Cardiac muscle cell (in vitro differentiated cells and primary cell): ENCODE data around the gene COL18A1. TPM values are rescaled to one million over a fixed set of nuclear protein-coding genes. Genes with fewer than 3 reads are reported as not detected.

Source experiments
- DNase-seq, 2 donors: peaks; one replicate each; pipeline versions ENCODE4 v3.0.0 to v3.0.0-alpha.2; 2010 to 2017; ENCODE audit warnings: low read depth in 1 of 2, low spot score in 1 of 2
- H3K27ac ChIP-seq: fragments of 200-600 bp; sonication (generic); 2 replicates; pipeline ENCODE4 v1.5.1; 2016
- H3K27me3 ChIP-seq: fragments of 200-600 bp; sonication (generic); 2 replicates; pipeline ENCODE4 v1.6.0; 2016; ENCODE audit warnings: control low read depth
- H3K36me3 ChIP-seq: fragments of 200-600 bp; sonication (generic); 2 replicates; pipeline ENCODE4 v1.5.1; 2016; ENCODE audit warnings: control low read depth
- H3K4me1 ChIP-seq: fragments of 200-600 bp; sonication (generic); 2 replicates; pipeline ENCODE4 v1.8.1; 2017; ENCODE audit warnings: low read depth, mild to moderate bottlenecking, mixed run types
- H3K4me3 ChIP-seq: fragments of 200-600 bp; sonication (generic); 2 replicates; pipeline ENCODE4 v1.5.1; 2016; ENCODE audit warnings: mild to moderate bottlenecking
- H3K9me3 ChIP-seq: fragments of 200-600 bp; sonication (generic); 2 replicates; pipeline ENCODE4 v1.5.1; 2017; ENCODE audit warnings: low read depth, mild to moderate bottlenecking, control low read depth
- polyA plus RNA-seq: library from polyadenylated mRNA; unstranded; fragments of >200 nt; fragmentation: Nextera tagmentation; extraction: Ambion mirVana; gene quantifications from 2 replicates; pipeline ENCODE4 v1.2.1, GENCODE V29; 2016
- total RNA-seq: library from RNA; depleted of rRNA; stranded (reverse); fragments of >200 nt; gene quantifications from 2 replicates; pipeline ENCODE4 v1.2.3, GENCODE V29; 2016
- TF ChIP-seq, protein P1 (sequence below): IDR thresholded peaks from 2 replicates; pipeline ENCODE4 v1.5.1; 2012; ENCODE audit warnings: low read depth, mild to moderate bottlenecking, low read length

The COL18A1 gene
- total and polyA plus RNA-seq, 2 experiments from 2014 or later = 407 to 1,182 TPM

DNA sequence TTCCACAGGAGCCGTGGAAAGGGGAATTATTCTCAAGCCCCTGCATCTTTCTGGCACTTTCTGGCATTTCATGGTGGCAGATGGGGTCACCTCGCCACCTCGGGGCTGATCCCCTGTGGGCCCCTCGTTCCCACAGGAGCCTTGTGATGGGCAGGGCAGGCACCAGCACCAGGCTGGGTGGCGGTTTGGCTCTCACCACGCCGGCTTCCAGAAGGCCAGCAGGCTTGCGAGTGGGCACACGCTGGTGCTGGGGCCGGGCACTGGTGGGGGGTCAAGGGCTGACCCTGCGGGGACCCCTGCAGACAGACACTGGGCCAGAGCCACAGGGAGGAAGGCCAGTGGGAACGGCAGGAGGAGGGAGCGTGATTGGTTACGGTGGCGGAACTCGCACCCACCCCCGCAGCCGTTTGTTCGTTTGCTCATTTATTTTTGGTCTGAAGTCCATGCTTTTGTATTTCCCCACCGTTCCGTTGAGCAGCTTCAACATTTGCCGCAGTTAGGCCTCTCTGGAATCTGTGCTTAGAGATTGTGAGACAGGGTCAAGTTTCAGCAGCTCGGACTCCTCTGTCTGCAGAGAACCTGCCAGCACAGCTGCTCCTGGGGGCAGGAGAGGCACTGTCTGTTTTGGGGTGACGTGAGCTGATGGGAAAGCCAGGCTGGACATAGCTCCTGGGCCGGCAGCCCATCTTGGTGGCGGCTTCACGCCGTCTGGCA is 5.3 kb downstream of the COL18A1 start:
- Histone ChIP-seq H3K9me3 (no peaks in the 10 kb centered on the region), H3K36me3 (no peaks in the 10 kb centered on the region), H3K4me1 (peaks cover 84% of the 10 kb centered on the region), H3K4me3 (no peak overlapping the region), H3K27me3 (no peaks in the 10 kb centered on the region), H3K27ac (peak overlapping the region; percentile 98)
- peak; percentile 37 to 75 for DNase-seq
- TF ChIP-seq, protein P1, sequence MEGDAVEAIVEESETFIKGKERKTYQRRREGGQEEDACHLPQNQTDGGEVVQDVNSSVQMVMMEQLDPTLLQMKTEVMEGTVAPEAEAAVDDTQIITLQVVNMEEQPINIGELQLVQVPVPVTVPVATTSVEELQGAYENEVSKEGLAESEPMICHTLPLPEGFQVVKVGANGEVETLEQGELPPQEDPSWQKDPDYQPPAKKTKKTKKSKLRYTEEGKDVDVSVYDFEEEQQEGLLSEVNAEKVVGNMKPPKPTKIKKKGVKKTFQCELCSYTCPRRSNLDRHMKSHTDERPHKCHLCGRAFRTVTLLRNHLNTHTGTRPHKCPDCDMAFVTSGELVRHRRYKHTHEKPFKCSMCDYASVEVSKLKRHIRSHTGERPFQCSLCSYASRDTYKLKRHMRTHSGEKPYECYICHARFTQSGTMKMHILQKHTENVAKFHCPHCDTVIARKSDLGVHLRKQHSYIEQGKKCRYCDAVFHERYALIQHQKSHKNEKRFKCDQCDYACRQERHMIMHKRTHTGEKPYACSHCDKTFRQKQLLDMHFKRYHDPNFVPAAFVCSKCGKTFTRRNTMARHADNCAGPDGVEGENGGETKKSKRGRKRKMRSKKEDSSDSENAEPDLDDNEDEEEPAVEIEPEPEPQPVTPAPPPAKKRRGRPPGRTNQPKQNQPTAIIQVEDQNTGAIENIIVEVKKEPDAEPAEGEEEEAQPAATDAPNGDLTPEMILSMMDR = no peak

DNA sequence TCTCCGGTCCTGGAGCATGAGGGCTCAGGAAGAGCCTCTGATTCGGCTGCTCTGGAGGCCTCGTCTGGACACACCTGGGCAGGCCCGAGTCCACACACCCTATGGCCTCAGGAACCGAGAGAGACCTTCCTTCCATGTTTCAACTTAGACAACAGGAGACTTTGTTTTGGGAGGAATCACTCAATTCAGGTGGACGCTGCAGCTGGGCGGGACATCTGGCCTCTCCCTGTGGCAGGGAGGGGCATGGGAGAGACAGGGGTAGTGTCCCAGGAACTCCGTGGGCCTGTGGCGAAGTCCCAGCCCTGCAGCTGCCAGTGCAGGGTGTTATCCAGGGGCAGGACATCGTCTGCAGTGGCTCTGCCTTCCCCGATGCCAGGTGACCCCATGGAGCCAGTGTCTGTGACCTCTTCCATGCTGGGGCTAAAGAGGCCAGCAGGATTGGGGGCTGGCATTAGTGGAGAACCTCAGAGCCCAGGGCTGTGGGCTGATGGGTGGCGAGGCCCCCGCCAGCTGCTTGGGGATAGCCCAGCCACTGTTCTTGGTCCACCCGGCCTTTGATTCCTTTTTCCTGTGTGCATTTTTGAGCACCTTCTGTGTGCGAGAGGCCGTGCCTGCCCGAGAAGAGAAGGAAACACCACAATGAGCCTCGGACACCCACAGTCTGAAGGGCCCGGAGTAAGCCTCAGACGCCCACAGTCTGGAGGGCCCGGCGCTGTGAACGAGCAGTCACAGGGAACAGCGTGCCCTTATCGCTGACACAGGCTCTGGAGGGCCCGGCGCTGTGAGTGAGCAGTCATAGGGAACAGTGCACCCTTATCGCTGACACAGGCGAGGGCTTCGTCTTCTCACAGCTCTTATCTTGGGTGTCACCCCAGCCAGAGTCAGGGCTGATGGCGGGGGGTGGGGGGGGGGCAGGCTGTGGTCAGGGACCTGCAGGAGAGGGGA is 6.2 kb downstream of the COL18A1 start:
- Histone ChIP-seq H3K4me1 (peaks cover 86% of the 10 kb centered on the region), H3K27me3 (no peaks in the 10 kb centered on the region), H3K4me3 (no peak overlapping the region), H3K27ac (peak overlapping the region; percentile 98), H3K36me3 (no peaks in the 10 kb centered on the region), H3K9me3 (no peaks in the 10 kb centered on the region)
- peak; percentile 46 to 95 for DNase-seq
- TF ChIP-seq, protein P1 = no peak

DNA sequence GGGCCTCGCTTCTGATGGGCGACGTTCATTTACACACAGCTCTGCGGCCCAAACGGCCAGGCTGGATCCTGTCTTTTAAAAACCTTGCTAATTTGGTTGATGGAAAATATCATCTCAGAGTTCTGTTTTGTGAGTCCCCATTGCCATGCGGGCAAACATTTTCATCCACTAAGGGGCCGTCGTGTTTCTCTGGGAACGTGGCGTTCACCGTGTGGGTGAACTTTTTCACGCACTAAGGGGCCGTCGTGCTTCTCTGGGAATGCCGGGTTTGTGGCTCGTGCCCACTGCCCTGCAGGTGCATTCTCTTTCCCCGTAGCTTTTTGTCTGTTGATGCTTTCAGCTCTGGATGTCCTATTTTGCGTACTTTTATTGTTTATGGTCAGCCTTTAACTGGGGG is 6.8 kb downstream of the COL18A1 start:
- no peaks in the 10 kb centered on the region for H3K9me3 ChIP-seq

DNA sequence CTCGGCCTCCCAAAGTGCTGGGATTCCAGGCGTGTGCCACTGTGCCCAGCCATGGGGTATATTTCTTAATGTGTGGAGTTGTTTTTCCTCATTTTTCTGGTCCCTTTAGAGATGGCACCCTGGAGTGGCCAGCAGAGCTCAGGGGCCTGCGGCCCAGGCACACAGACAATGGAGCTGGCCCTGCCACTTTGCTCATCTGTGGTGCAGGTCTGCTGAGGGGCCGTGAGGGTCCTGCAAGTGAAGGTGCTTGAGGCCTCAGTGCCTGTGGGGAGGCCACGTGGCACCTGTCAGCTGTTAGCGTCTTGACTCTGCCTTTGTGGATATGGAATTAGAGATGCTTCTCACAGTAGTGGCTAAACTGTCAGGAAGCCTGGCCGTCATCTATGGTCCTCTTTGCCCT is 7.5 kb downstream of the COL18A1 start:
- Histone ChIP-seq H3K27ac (peak overlapping the region; percentile 98), H3K4me3 (no peak overlapping the region), H3K36me3 (no peaks in the 10 kb centered on the region), H3K27me3 (no peaks in the 10 kb centered on the region), H3K9me3 (no peaks in the 10 kb centered on the region), H3K4me1 (peaks cover 89% of the 10 kb centered on the region)
- TF ChIP-seq, protein P1 = no peak
- no peak for DNase-seq

More for the DNA sequence above, 6.8 kb downstream of the COL18A1 start:
- Histone ChIP-seq H3K4me1 (peaks cover 89% of the 10 kb centered on the region), H3K36me3 (no peaks in the 10 kb centered on the region), H3K27ac (peak overlapping the region; percentile 98), H3K4me3 (no peak overlapping the region), H3K27me3 (no peaks in the 10 kb centered on the region)
- no peak for DNase-seq
- TF ChIP-seq, protein P1 = no peak

DNA sequence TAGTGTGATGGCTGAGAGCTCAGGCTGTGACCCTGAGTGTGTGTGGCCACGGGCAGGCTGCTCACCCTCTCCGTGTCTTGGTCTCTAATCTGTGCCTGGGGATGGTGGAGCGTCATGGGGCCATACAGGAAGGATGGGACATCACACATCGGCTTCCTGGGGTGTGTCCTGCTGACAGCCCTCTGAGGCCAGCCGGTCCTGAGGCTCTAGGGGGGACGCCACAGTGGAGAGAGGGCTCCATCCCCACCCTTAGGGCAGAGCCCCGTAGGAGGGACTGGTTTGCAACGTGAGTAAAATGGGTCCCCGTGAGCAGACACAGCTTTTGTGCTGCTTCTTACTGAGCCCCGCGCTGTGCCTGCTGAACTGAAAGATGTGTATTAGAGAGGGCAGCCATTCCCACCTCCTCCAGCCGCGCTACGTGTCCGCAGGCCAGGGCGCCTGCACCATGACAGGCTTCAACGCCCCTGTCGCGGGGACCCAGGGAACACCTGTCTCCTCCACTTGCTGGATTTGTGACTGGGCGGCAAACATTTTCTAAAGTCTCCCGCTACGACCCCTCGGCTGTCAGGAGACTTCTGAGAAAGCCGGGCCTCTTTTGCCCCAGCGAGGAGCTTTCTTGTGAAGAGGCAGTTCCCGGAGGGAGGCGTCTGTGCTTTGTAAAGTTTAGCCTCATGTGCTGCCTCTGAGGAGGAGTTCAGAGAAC is 8.1 kb downstream of the COL18A1 start:
- TF ChIP-seq, protein P1 = no peak
- DNase-seq = peak; percentile 44 to 55
- peak overlapping the region; percentile 98 for H3K27ac ChIP-seq

More for the DNA sequence above, 8.1 kb downstream of the COL18A1 start:
- Histone ChIP-seq H3K36me3 (no peaks in the 10 kb centered on the region), H3K9me3 (no peaks in the 10 kb centered on the region), H3K4me3 (no peak overlapping the region), H3K4me1 (peaks cover 89% of the 10 kb centered on the region), H3K27me3 (no peaks in the 10 kb centered on the region)
